Adipocyte (in vitro differentiated cells): ENCODE measurements around the gene AEN.

ENCODE experiments used
- DNase-seq: peaks from one replicate; pipeline ENCODE4 v3.0.0-alpha.2; 2015; ENCODE audit warnings: low read depth
- H3K27me3 ChIP-seq: replicated peaks from 2 replicates; pipeline ENCODE4 v1.7.0; 2013; ENCODE audit warnings: mild to moderate bottlenecking, low read length, moderate library complexity; ENCODE audit not compliant: control insufficient read depth, insufficient read depth
- H3K36me3 ChIP-seq: 2 replicates; pipeline ENCODE4 v1.7.0; 2013; ENCODE audit warnings: low read length, mild to moderate bottlenecking, moderate library complexity; ENCODE audit not compliant: control insufficient read depth, insufficient read depth, severe bottlenecking
- H3K4me1 ChIP-seq: 2 replicates; pipeline ENCODE4 v1.7.0; 2013; ENCODE audit warnings: mild to moderate bottlenecking, low read length, moderate library complexity; ENCODE audit not compliant: control insufficient read depth, insufficient read depth
- H3K4me3 ChIP-seq: 2 replicates; pipeline ENCODE4 v1.7.0; 2013; ENCODE audit warnings: mild to moderate bottlenecking, low read length, moderate library complexity
- H3K9ac ChIP-seq: 2 replicates; pipeline ENCODE4 v1.7.0; 2013; ENCODE audit warnings: mild to moderate bottlenecking, low read length, moderate library complexity
- H3K9me3 ChIP-seq: 2 replicates; pipeline ENCODE4 v1.7.0; 2013; ENCODE audit warnings: mild to moderate bottlenecking, low read length, moderate library complexity; ENCODE audit not compliant: control insufficient read depth

The AEN gene

GRCh38 chr15:88647351-88648105, 26.4 kb downstream of the AEN start:
- H3K9me3 ChIP-seq: no peaks in the 10 kb centered on the region
- H3K36me3 ChIP-seq: no peaks in the 10 kb centered on the region
- H3K27me3 ChIP-seq: no peaks in the 10 kb centered on the region
- H3K9ac ChIP-seq: no peak overlapping the region
- H3K4me3 ChIP-seq: no peak overlapping the region
- H3K4me1 ChIP-seq: no peaks in the 10 kb centered on the region
- DNase-seq: no peak

DNA sequence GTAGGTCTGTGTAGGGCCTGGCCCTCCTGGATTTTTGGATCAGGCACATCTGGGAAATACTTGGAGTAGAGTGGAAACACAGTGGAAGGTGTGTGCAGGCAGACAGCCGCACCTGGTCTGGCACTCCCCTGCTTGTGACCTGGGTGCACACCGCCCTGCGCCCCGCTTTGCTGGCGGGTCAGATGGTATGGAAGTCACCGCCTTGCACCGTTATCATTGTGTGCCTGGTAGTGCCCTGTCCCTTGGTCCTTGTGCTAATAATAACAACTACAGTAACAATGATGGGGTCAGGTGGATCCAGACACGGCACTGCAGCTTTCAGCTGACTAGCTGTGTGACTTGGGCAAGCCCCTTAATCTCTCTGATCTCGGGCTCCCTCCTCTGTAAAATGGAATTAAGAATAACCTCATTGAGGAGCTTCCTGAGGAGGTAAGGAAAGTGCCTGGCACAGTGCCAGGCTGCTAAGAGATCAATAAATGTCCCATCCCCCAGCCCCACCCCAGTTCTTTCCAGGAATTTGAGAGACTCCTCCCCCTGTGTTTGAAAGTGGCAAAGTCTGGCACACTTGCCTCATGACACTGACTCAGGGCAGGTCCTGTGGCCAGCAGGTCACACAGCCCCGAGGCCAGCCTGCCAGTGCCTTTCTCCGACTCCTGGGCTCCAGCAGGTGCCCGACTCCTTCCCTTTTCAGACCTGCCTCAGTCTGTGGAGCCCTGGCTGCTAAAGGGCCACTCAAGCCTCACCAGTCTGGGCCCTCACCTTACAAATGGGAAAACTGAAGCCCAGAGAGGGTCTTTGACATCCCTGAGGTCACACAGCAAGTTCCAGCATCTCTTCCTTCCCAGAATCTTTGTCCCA, 27.4 kb downstream of the AEN start:
- Histone ChIP-seq H3K9ac (no peak overlapping the region), H3K4me3 (no peak overlapping the region), H3K27me3 (no peaks in the 10 kb centered on the region), H3K9me3 (no peaks in the 10 kb centered on the region), H3K4me1 (no peaks in the 10 kb centered on the region), H3K36me3 (no peaks in the 10 kb centered on the region)
- no peak for DNase-seq

DNA sequence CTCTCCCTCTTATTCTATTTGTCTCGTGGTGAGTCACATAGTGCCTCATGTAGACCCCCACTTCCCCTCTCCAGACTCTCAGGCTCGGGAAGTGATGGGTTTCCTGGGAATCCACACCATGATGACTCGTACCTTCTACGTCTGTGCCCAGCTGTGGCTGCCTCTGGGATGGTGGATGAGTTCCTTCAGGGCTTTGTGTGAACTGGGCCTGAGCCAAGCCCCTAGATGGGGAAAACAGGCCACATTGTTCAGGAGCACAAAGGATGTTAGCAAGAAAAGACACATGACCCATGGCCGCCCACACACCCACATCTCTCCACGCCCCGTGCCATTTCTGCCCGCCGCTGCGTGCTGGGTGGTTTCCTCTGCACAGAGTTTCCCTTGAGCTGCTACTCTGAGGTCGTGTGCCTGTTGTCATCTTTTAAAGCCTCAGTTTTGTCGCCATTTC, 28.2 kb downstream of the AEN start:
- no peaks in the 10 kb centered on the region for H3K9me3 ChIP-seq
- no peak overlapping the region for H3K4me3 ChIP-seq
- no peaks in the 10 kb centered on the region for H3K4me1 ChIP-seq
- DNase-seq: peak; percentile 68
- H3K27me3 ChIP-seq: no peaks in the 10 kb centered on the region
- H3K9ac ChIP-seq: no peak overlapping the region
- no peaks in the 10 kb centered on the region for H3K36me3 ChIP-seq

- no peaks in the 10 kb centered on the region for H3K27me3 ChIP-seq
- no peak overlapping the region for H3K4me3 ChIP-seq
- H3K9me3 ChIP-seq: no peaks in the 10 kb centered on the region
- H3K36me3 ChIP-seq: no peaks in the 10 kb centered on the region
- H3K4me1 ChIP-seq: no peaks in the 10 kb centered on the region
- H3K9ac ChIP-seq: no peak overlapping the region
- no peak for DNase-seq
These were observed 28.8 kb downstream of the AEN start for GRCh38 chr15:88649753-88650551.

DNA sequence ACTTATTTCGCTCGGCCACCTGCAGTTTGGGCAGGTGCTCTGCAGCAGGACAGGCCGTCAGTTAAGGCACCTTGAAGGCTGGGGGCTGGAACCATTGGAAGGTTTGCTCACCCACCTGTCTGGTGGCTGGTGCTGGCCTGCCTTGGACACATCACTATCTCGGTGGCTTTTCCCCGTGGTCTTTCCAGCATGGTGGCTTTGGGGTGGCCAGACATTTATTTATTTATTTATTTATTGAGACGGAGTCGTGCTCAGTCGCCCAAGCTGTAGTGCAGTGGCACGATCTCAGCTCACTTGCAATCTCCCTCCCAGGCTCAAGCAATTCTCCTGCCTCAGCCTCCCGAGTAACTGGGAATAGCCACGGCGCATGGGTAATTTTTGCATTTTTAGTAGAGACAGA, 29.4 kb downstream of the AEN start:
- no peaks in the 10 kb centered on the region for H3K4me1 ChIP-seq
- H3K4me3 ChIP-seq: no peak overlapping the region
- no peaks in the 10 kb centered on the region for H3K9me3 ChIP-seq
- H3K36me3 ChIP-seq: no peaks in the 10 kb centered on the region
- DNase-seq: no peak
- no peak overlapping the region for H3K9ac ChIP-seq
- H3K27me3 ChIP-seq: no peaks in the 10 kb centered on the region

DNA sequence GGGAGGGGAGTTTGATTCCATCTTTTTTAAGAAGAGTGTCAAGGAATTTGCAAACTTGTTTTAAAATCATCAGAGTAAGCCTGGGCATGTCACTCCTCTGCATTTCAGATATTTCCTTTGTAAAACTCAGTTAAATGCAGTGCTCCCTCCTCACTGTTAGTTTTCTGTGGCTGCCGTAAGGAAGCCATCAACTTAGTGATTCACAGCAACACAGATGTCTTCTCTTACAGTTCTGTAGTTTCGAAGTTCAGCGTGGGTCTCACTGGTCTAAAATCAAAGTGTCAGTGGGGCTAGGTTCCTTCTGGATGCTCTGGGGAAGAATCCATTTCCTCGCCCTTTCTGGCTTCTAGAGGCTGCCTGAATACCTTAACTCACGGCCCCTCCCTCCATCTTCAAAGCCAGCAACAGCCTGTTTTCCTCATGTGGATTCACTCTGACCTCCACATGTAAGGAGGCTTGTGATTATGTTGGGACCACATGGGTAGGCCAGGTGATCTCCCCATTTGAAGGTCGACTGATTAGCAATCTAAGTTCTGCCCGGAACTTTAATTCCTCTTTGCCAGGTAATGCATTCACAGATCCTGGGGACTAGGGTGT, 30.1 kb downstream of the AEN start:
- H3K4me1 ChIP-seq: no peaks in the 10 kb centered on the region
- no peaks in the 10 kb centered on the region for H3K27me3 ChIP-seq
- no peaks in the 10 kb centered on the region for H3K9me3 ChIP-seq
- H3K4me3 ChIP-seq: no peak overlapping the region
- DNase-seq: no peak
- no peaks in the 10 kb centered on the region for H3K36me3 ChIP-seq
- H3K9ac ChIP-seq: no peak overlapping the region

- Histone ChIP-seq H3K9me3 (no peaks in the 10 kb centered on the region), H3K9ac (no peak overlapping the region), H3K36me3 (no peaks in the 10 kb centered on the region), H3K4me3 (no peak overlapping the region), H3K4me1 (no peaks in the 10 kb centered on the region), H3K27me3 (no peaks in the 10 kb centered on the region)
- DNase-seq: no peak
These were observed 30.8 kb downstream of the AEN start for GRCh38 chr15:88651971-88652370.

GRCh38 chr15:88652456-88653199, 31.5 kb downstream of the AEN start:
- Histone ChIP-seq H3K4me3 (no peak overlapping the region), H3K4me1 (no peaks in the 10 kb centered on the region), H3K27me3 (no peaks in the 10 kb centered on the region), H3K9me3 (no peaks in the 10 kb centered on the region), H3K36me3 (no peaks in the 10 kb centered on the region), H3K9ac (no peak overlapping the region)
- no peak for DNase-seq

DNA sequence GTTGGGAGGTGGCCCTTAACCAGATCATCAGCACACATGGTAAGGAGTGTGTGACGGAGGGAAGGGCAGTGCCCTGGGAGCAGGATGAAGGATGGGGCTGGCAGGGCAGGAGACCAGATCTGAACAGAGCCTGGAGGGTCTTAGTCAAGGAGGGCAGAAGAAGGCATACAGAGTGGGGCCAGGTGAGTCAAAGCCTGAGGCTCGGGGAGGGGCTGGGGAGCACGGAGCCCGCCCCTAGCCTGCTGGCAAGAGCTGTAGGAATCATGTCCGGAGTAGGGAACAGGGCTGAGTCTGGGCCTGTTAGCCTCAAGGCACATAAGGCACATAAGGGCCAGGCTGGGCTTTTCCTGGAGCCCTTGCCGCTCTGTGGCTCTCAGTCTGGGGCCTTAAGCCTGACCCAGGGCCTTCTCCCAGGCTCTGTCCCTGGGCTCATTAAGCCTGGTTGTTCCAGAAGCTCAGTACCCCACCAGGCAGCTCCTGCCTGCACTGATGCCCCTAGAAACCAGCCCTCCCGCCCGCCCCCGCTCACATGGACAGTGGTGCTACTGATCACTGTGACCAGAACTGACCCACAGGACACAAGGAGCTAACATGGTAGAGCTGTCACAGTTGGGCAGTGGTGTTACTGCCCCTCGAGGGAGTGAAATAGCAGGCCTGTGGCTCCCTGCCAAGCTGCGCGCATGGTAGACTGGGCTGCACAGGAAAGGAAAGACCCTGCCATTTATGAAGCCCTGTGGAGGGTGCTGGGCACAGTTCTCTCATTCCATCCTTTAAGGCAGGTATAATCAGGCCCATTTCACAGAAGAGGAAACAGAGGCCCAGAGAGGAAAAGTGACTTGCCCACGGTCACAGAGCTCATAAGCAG, 32.3 kb downstream of the AEN start:
- Histone ChIP-seq H3K4me1 (no peaks in the 10 kb centered on the region), H3K36me3 (no peaks in the 10 kb centered on the region), H3K4me3 (no peak overlapping the region), H3K9me3 (no peaks in the 10 kb centered on the region), H3K9ac (no peak overlapping the region), H3K27me3 (no peaks in the 10 kb centered on the region)
- no peak for DNase-seq
